ENCODE measurements around the gene EGLN2.

EGLN2 gene

GRCh38 chr19:40804783-40805242 is 5.8 kb downstream of the EGLN2 start:
- TF ChIP-seq CTCF (IDR thresholded peaks at IDR 0.05; ENCODE audit: low read depth, low read length): no peak; the same call in 1 of the 2 replicates
- no peak for DNase-seq (ENCODE audit: extremely low read depth, low read depth)

- DNase-seq (ENCODE audit: extremely low read depth, low read depth): no peak
- TF ChIP-seq CTCF (IDR thresholded peaks at IDR 0.05; ENCODE audit: low read depth, low read length): no peak
Observed at GRCh38 chr19:40805258-40805868, 6.4 kb downstream of the EGLN2 start.

- peak; percentile 92 for DNase-seq (ENCODE audit: extremely low read depth, low read depth)
- peak; percentile 93 for TF ChIP-seq CTCF (IDR thresholded peaks at IDR 0.05; ENCODE audit: low read depth, low read length)
Observed at GRCh38 chr19:40806423-40807146, 7.6 kb downstream of the EGLN2 start.

GRCh38 chr19:40807147-40808020 is 8.4 kb downstream of the EGLN2 start:
- TF ChIP-seq CTCF (IDR thresholded peaks at IDR 0.05; ENCODE audit: low read depth, low read length): no peak; the same call in 1 of the 2 replicates
- DNase-seq (ENCODE audit: extremely low read depth, low read depth): no peak

- TF ChIP-seq CTCF (IDR thresholded peaks at IDR 0.05; ENCODE audit: low read depth, low read length): no peak
- no peak for DNase-seq (ENCODE audit: extremely low read depth, low read depth)
Observed at GRCh38 chr19:40808021-40808325, 9.0 kb downstream of the EGLN2 start.

- no peak for TF ChIP-seq CTCF (IDR thresholded peaks at IDR 0.05; ENCODE audit: low read depth, low read length)
- DNase-seq (ENCODE audit: extremely low read depth, low read depth): no peak
Observed at GRCh38 chr19:40808497-40808896, 9.5 kb downstream of the EGLN2 start.
